HEK293T (cell line): ENCODE data around the gene KCNC1.

Source experiments
- CTCF ChIA-PET: fragments of 350-600 bp; formaldehyde crosslinking; extraction: SDS; loops from one replicate; lab custom pipeline; 2021; ENCODE audit warnings: antibody characterized with exemption, inconsistent platforms; lab: Yijun Ruan, JAX
- POLR2A ChIA-PET: fragments of 350-600 bp; formaldehyde crosslinking; extraction: SDS; loops from one replicate; lab custom pipeline; 2020; ENCODE audit warnings: antibody characterized with exemption, inconsistent platforms; lab: Yijun Ruan, JAX
- DNase-seq: peaks from one replicate; pipeline ENCODE4 v3.0.0; 2012; ENCODE audit warnings: mixed read lengths; ENCODE audit errors: extremely low spot score
- ARNT ChIP-seq: fragments of 450-650 bp; IDR thresholded peaks from 2 replicates; pipeline ENCODE4 v1.6.1; 2017; ENCODE audit warnings: mild to moderate bottlenecking
- BHLHE40 ChIP-seq: fragments of 450-650 bp; IDR thresholded peaks from 2 replicates; pipeline ENCODE4 v1.6.1; 2016; ENCODE audit warnings: mild to moderate bottlenecking, moderate library complexity, borderline replicate concordance
- CTBP1 ChIP-seq: fragments of 450-650 bp; IDR thresholded peaks from 2 replicates; pipeline ENCODE4 v1.6.1; 2016; ENCODE audit warnings: borderline replicate concordance
- ELF4 ChIP-seq: fragments of 450-650 bp; IDR thresholded peaks from 2 replicates; pipeline ENCODE4 v1.6.1; 2017; ENCODE audit warnings: antibody characterized with exemption
- FOXA1 ChIP-seq: fragments of 450-650 bp; IDR thresholded peaks from 2 replicates; pipeline ENCODE4 v1.6.1; 2016; ENCODE audit warnings: mild to moderate bottlenecking
- FOXK2 ChIP-seq: fragments of 450-650 bp; IDR thresholded peaks from 2 replicates; pipeline ENCODE4 v1.6.1; 2016; ENCODE audit warnings: mild to moderate bottlenecking
- FOXM1 ChIP-seq: fragments of 450-650 bp; IDR thresholded peaks from 2 replicates; pipeline ENCODE4 v1.6.1; 2017; ENCODE audit warnings: mild to moderate bottlenecking, borderline replicate concordance
- HDGF ChIP-seq: fragments of 450-650 bp; IDR thresholded peaks from 2 replicates; pipeline ENCODE4 v1.6.1; 2017; ENCODE audit warnings: antibody characterized with exemption, borderline replicate concordance
- L3MBTL2 ChIP-seq: fragments of 450-650 bp; conservative IDR thresholded peaks from 2 replicates; pipeline ENCODE4 v1.6.1; 2016; ENCODE audit warnings: mild to moderate bottlenecking
- LEF1 ChIP-seq: fragments of 450-650 bp; IDR thresholded peaks from 2 replicates; pipeline ENCODE4 v1.6.1; 2017; ENCODE audit warnings: mild to moderate bottlenecking, borderline replicate concordance
- NFRKB ChIP-seq: fragments of 450-650 bp; IDR thresholded peaks from 2 replicates; pipeline ENCODE4 v1.6.1; 2016; ENCODE audit warnings: mild to moderate bottlenecking, moderate library complexity
- PKNOX1 ChIP-seq: fragments of 450-650 bp; IDR thresholded peaks from 2 replicates; pipeline ENCODE4 v1.6.1; 2016
- SP1 ChIP-seq: fragments of 450-650 bp; IDR thresholded peaks from 2 replicates; pipeline ENCODE4 v1.6.1; 2017
- SUZ12 ChIP-seq: fragments of 450-650 bp; IDR thresholded peaks from 2 replicates; pipeline ENCODE4 v1.6.1; 2016; ENCODE audit warnings: mild to moderate bottlenecking
- TARDBP ChIP-seq: fragments of 450-650 bp; IDR thresholded peaks from 2 replicates; pipeline ENCODE4 v1.6.1; 2016
- ZNF384 ChIP-seq: fragments of 450-650 bp; IDR thresholded peaks from 2 replicates; pipeline ENCODE4 v1.6.1; 2016

The KCNC1 gene

GRCh38 chr11:17740649-17741235, 6.2 kb downstream of the KCNC1 start:
- TF ChIP-seq L3MBTL2 = no peak
- no peak for TF ChIP-seq LEF1
- no peak for TF ChIP-seq FOXM1
- TF ChIP-seq HDGF = no peak
- TF ChIP-seq FOXK2 = no peak
- no peak for TF ChIP-seq FOXA1
- no peak for TF ChIP-seq NFRKB
- TF ChIP-seq ARNT = no peak
- TF ChIP-seq PKNOX1 = no peak
- TF ChIP-seq CTBP1 = no peak
- TF ChIP-seq SP1 = no peak
- no peak for TF ChIP-seq ELF4
- no peak for TF ChIP-seq SUZ12
- no peak for TF ChIP-seq ZNF384
- TF ChIP-seq TARDBP = no peak
- no peak for TF ChIP-seq BHLHE40
- no peak for DNase-seq
- ChIA-PET CTCF (interaction anchor here (0.7 to 0.8 kb wide), 2 partner anchors 10 to 564 kb away, joined by 3 to 4 read pairs; no protein-coding TSS in a partner anchor), POLR2A (no interaction called here)

- CTCF ChIA-PET = interaction anchor here (0.8 to 2.0 kb wide), 2 partner anchors 10 to 11 kb away, joined by 3 to 7 read pairs; no protein-coding TSS in a partner anchor
- POLR2A ChIA-PET = no interaction called here
Measured at GRCh38 chr11:17741487-17741886, 6.9 kb downstream of the KCNC1 start.

DNA sequence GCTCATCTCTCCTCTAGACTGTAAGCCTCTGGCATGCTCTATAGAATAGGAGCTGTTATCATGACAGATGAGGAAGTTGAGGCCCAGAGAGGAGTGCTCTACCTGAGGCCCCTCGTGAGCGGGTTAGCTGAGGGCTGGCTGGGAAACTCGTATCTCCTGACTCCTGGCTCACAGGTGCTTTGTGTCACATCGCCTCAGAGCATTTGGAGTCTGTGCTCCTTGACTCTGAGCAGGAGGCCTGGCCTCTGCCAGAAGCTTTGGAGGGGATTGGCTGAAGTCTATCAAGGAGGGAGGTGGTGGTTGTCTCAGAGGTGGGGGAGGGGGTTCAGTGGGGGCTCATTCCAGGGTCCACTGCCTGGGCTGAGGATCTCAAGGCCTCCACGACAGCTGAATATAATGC, 7.4 kb downstream of the KCNC1 start:
- ChIA-PET CTCF (interaction anchor here (0.8 to 2.0 kb wide), 2 partner anchors 10 to 11 kb away, joined by 3 to 7 read pairs; no protein-coding TSS in a partner anchor), POLR2A (no interaction called here)
- no peak for DNase-seq
- TF ChIP-seq SP1 (no peak), ARNT (no peak), PKNOX1 (no peak), LEF1 (no peak), BHLHE40 (no peak), FOXM1 (no peak), L3MBTL2 (no peak), FOXK2 (no peak), TARDBP (no peak), NFRKB (no peak), SUZ12 (no peak), CTBP1 (no peak), HDGF (no peak), FOXA1 (no peak), ZNF384 (no peak), ELF4 (no peak)

More at GRCh38 chr11:17741487-17741886, 6.9 kb downstream of the KCNC1 start:
- no peak for DNase-seq
- TF ChIP-seq TARDBP = no peak
- no peak for TF ChIP-seq FOXK2
- no peak for TF ChIP-seq CTBP1
- TF ChIP-seq ELF4 = no peak
- no peak for TF ChIP-seq FOXA1
- TF ChIP-seq HDGF = no peak
- TF ChIP-seq PKNOX1 = no peak
- no peak for TF ChIP-seq SP1
- no peak for TF ChIP-seq L3MBTL2
- no peak for TF ChIP-seq SUZ12
- no peak for TF ChIP-seq BHLHE40
- TF ChIP-seq FOXM1 = no peak
- TF ChIP-seq NFRKB = no peak
- TF ChIP-seq ZNF384 = no peak
- no peak for TF ChIP-seq LEF1
- no peak for TF ChIP-seq ARNT

GRCh38 chr11:17743026-17743807, 8.6 kb downstream of the KCNC1 start:
- TF ChIP-seq BHLHE40 = no peak
- no peak for TF ChIP-seq CTBP1
- TF ChIP-seq HDGF = no peak
- TF ChIP-seq ELF4 = no peak
- TF ChIP-seq L3MBTL2 = no peak
- TF ChIP-seq FOXK2 = no peak
- no peak for TF ChIP-seq SUZ12
- TF ChIP-seq TARDBP = no peak
- no peak for TF ChIP-seq ARNT
- no peak for TF ChIP-seq LEF1
- no peak for TF ChIP-seq NFRKB
- DNase-seq = no peak
- POLR2A ChIA-PET = no interaction called here
- CTCF ChIA-PET = interaction anchor here (1.2 to 2.0 kb wide), 2 partner anchors 9 to 12 kb away, joined by 4 to 7 read pairs; partner anchors contain the start of gene KCNC1

- CTCF ChIA-PET = interaction anchor here (1.2 kb wide), 1 partner anchor 9 kb away, joined by 4 read pairs; the partner anchor contains the start of gene KCNC1
- POLR2A ChIA-PET = no interaction called here
Measured at GRCh38 chr11:17743808-17744119, 9.2 kb downstream of the KCNC1 start.

More at GRCh38 chr11:17743808-17744119, 9.2 kb downstream of the KCNC1 start:
- TF ChIP-seq TARDBP (no peak), ZNF384 (no peak), ARNT (no peak), PKNOX1 (no peak), HDGF (no peak), SUZ12 (no peak), CTBP1 (no peak), SP1 (no peak), L3MBTL2 (no peak), ELF4 (no peak), FOXM1 (no peak), FOXK2 (no peak), NFRKB (no peak), BHLHE40 (no peak), FOXA1 (no peak), LEF1 (no peak)
- DNase-seq = no peak
